Neural crest cell (in vitro differentiated cells): ENCODE measurements around the gene EEF1E1. TPM values are rescaled to one million over a fixed set of nuclear protein-coding genes. Genes with fewer than 3 reads are reported as not detected.
"Not testable (repeated sequence)": the region's sequence is repeated elsewhere in the genome, so short reads cannot be mapped to it uniquely, and the experiment has no call there.

Experiments used
- DNase-seq: peaks from one replicate; pipeline ENCODE4 v3.0.0; 2021; ENCODE audit warnings: low read depth, mixed read lengths, low spot score
- H3K27ac Mint-ChIP-seq: one replicate; pipeline ENCODE4 v1.8.0; 2021; ENCODE audit warnings: mild to moderate bottlenecking, mixed read lengths; ENCODE audit not compliant: unreplicated experiment
- H3K27me3 Mint-ChIP-seq: 2 replicates; pipeline ENCODE4 v1.8.0; 2021; ENCODE audit warnings: low read depth, mild to moderate bottlenecking, mixed read lengths
- H3K36me3 Mint-ChIP-seq: 2 replicates; pipeline ENCODE4 v1.8.0; 2021; ENCODE audit warnings: low read depth, mild to moderate bottlenecking, mixed read lengths
- H3K4me1 Mint-ChIP-seq: 2 replicates; pipeline ENCODE4 v1.8.0; 2021; ENCODE audit warnings: mixed read lengths
- H3K4me3 Mint-ChIP-seq: one replicate; pipeline ENCODE4 v1.8.0; 2021; ENCODE audit warnings: mild to moderate bottlenecking, mixed read lengths
- H3K9me3 Mint-ChIP-seq: 2 replicates; pipeline ENCODE4 v1.8.0; 2021; ENCODE audit warnings: mixed read lengths
- CTCF ChIP-seq: fragments of 200-600 bp; sonication (generic); conservative IDR thresholded peaks from 2 replicates; pipeline ENCODE4 v1.5.0; 2021; ENCODE audit warnings: antibody characterized with exemption, mild to moderate bottlenecking
- total RNA-seq: library from RNA; stranded (reverse); gene quantifications from 2 replicates; pipeline ENCODE4 v1.2.1, GENCODE V29; 2021

EEF1E1 gene
- total RNA-seq, 1 donor from 2014 or later, result 49.9 TPM

- no peak overlapping the region for H3K27ac Mint-ChIP-seq
- H3K36me3 Mint-ChIP-seq, result peaks cover 11% of the 10 kb centered on the region
- H3K4me3 Mint-ChIP-seq, result no peak overlapping the region
- H3K9me3 Mint-ChIP-seq, result no peaks in the 10 kb centered on the region
- no peaks in the 10 kb centered on the region for H3K27me3 Mint-ChIP-seq
- TF ChIP-seq CTCF, result no peak
- H3K4me1 Mint-ChIP-seq, result no peaks in the 10 kb centered on the region
- no peak for DNase-seq
These were observed 45.1 kb downstream of the EEF1E1 start for GRCh38 chr6:8057263-8057662.

- Mint-ChIP-seq H3K36me3 (peaks cover 19% of the 10 kb centered on the region), H3K27ac (no peak overlapping the region), H3K4me3 (no peak overlapping the region), H3K4me1 (no peaks in the 10 kb centered on the region), H3K27me3 (no peaks in the 10 kb centered on the region), H3K9me3 (no peaks in the 10 kb centered on the region)
- no peak for DNase-seq
- TF ChIP-seq CTCF, result no peak
These were observed 48.1 kb downstream of the EEF1E1 start for GRCh38 chr6:8054276-8054675.

- no peak for DNase-seq
- H3K9me3 Mint-ChIP-seq, result peaks cover 6% of the 10 kb centered on the region
- H3K27me3 Mint-ChIP-seq, result no peaks in the 10 kb centered on the region
- peaks cover 52% of the 10 kb centered on the region for H3K36me3 Mint-ChIP-seq
- no peak overlapping the region for H3K4me3 Mint-ChIP-seq
- TF ChIP-seq CTCF, result no peak
- peaks cover 10% of the 10 kb centered on the region for H3K4me1 Mint-ChIP-seq
- no peak overlapping the region for H3K27ac Mint-ChIP-seq
These were observed 54.6 kb downstream of the EEF1E1 start for GRCh38 chr6:8047541-8048292.

- Mint-ChIP-seq H3K4me1 (peaks cover 10% of the 10 kb centered on the region), H3K36me3 (peaks cover 56% of the 10 kb centered on the region)
- not testable (repeated sequence) for DNase-seq, H3K27me3 Mint-ChIP-seq, H3K27ac Mint-ChIP-seq, H3K9me3 Mint-ChIP-seq, H3K4me3 Mint-ChIP-seq
These were observed 56.6 kb downstream of the EEF1E1 start for GRCh38 chr6:8045769-8046168.

- no peak overlapping the region for H3K27ac Mint-ChIP-seq
- no peaks in the 10 kb centered on the region for H3K27me3 Mint-ChIP-seq
- DNase-seq, result no peak
- no peak overlapping the region for H3K4me3 Mint-ChIP-seq
- no peak for TF ChIP-seq CTCF
- peaks cover 67% of the 10 kb centered on the region for H3K36me3 Mint-ChIP-seq
- H3K9me3 Mint-ChIP-seq, result peaks cover 11% of the 10 kb centered on the region
- H3K4me1 Mint-ChIP-seq, result peaks cover 10% of the 10 kb centered on the region
These were observed 59.1 kb downstream of the EEF1E1 start for GRCh38 chr6:8043221-8043620.

- H3K4me1 Mint-ChIP-seq, result no peaks in the 10 kb centered on the region
- no peaks in the 10 kb centered on the region for H3K27me3 Mint-ChIP-seq
- H3K27ac Mint-ChIP-seq, result no peak overlapping the region
- DNase-seq, result no peak
- peaks cover 67% of the 10 kb centered on the region for H3K36me3 Mint-ChIP-seq
- H3K9me3 Mint-ChIP-seq, result peaks cover 15% of the 10 kb centered on the region
- no peak for TF ChIP-seq CTCF
- no peak overlapping the region for H3K4me3 Mint-ChIP-seq
These were observed 60.3 kb downstream of the EEF1E1 start for GRCh38 chr6:8041913-8042583.

GRCh38 chr6:8034107-8034506 lies 68.2 kb downstream of the EEF1E1 start:
- not testable (repeated sequence) for H3K27ac Mint-ChIP-seq, H3K4me3 Mint-ChIP-seq, H3K4me1 Mint-ChIP-seq, DNase-seq, H3K27me3 Mint-ChIP-seq
- Mint-ChIP-seq H3K9me3 (peaks cover 37% of the 10 kb centered on the region), H3K36me3 (peaks cover 69% of the 10 kb centered on the region)
